H1 (cell line): ENCODE measurements around the gene PKD1L1.

ENCODE experiments used
- EZH2 ChIP-seq: fragments of 200-600 bp; sonication (generic); IDR thresholded peaks from 2 replicates; pipeline ENCODE4 v1.7.1; 2012; ENCODE audit warnings: low read depth, mild to moderate bottlenecking, moderate library complexity, low read length, inconsistent platforms; ENCODE audit not compliant: severe bottlenecking
- GABPA ChIP-seq: IDR thresholded peaks from 2 replicates; pipeline ENCODE4 v1.6.1; 2011; ENCODE audit warnings: mild to moderate bottlenecking, low read length, moderate library complexity, borderline replicate concordance; ENCODE audit not compliant: insufficient read depth

- no peak for TF ChIP-seq EZH2
- TF ChIP-seq GABPA, result no peak
These were observed 105.0 kb downstream of the PKD1L1 start for GRCh38 chr7:47843291-47843690.
